Measurements from ENCODE around the gene SIVA1. TPM values are rescaled to one million over a fixed set of nuclear protein-coding genes. Genes with fewer than 3 reads are reported as not detected.

The SIVA1 gene
- total and polyA plus RNA-seq, 2 of the 8 experiments (the other 6 are each of a cell fraction or from before 2014, with no cell fraction given) = 123 to 589 TPM

- TF ChIP-seq, protein P1, sequence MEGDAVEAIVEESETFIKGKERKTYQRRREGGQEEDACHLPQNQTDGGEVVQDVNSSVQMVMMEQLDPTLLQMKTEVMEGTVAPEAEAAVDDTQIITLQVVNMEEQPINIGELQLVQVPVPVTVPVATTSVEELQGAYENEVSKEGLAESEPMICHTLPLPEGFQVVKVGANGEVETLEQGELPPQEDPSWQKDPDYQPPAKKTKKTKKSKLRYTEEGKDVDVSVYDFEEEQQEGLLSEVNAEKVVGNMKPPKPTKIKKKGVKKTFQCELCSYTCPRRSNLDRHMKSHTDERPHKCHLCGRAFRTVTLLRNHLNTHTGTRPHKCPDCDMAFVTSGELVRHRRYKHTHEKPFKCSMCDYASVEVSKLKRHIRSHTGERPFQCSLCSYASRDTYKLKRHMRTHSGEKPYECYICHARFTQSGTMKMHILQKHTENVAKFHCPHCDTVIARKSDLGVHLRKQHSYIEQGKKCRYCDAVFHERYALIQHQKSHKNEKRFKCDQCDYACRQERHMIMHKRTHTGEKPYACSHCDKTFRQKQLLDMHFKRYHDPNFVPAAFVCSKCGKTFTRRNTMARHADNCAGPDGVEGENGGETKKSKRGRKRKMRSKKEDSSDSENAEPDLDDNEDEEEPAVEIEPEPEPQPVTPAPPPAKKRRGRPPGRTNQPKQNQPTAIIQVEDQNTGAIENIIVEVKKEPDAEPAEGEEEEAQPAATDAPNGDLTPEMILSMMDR (IDR thresholded peaks at IDR 0.05; ENCODE audit: control extremely low read depth in 1 of 3, insufficient read depth in 1 of 3, low read depth in 1 of 3, low read length in 3 of 3) = peak in 1 of 3 experiments; percentile 46; a peak in 2 of 4 replicates
- TF ChIP-seq EZH2 (IDR thresholded peaks at IDR 0.05; ENCODE audit: low read depth, low read length, severe bottlenecking) (peak; percentile 33), SP1 (IDR thresholded peaks at IDR 0.05; ENCODE audit: low read depth, low read length) (no peak), SP4 (IDR thresholded peaks at IDR 0.05; ENCODE audit: low read length) (no peak), SIRT6 (IDR thresholded peaks at IDR 0.05; ENCODE audit: low read length) (no peak), TCF12 (IDR thresholded peaks at IDR 0.05; ENCODE audit: low read depth, low read length) (no peak), RAD21 (IDR thresholded peaks at IDR 0.05 in 1 of 2, conservative IDR thresholded peaks at IDR 0.05 in 1 of 2; ENCODE audit: low read depth in 2 of 2, low read length in 2 of 2) (peak in 1 of 2 experiments; percentile 42; a peak in 2 of 4 replicates), CEBPB (IDR thresholded peaks at IDR 0.05; ENCODE audit: low read depth, low read length) (no peak), KDM4A (IDR thresholded peaks at IDR 0.05; ENCODE audit: low read depth, low read length, severe bottlenecking) (peak; percentile 29), GTF2F1 (IDR thresholded peaks at IDR 0.05; ENCODE audit: borderline replicate concordance, low read depth, low read length) (no peak), CREB1 (IDR thresholded peaks at IDR 0.05) (no peak), KDM5A (IDR thresholded peaks at IDR 0.05; ENCODE audit: low read length) (no peak), TAF1 (IDR thresholded peaks at IDR 0.05; ENCODE audit: low read depth, low read length) (no peak), RBBP5 (IDR thresholded peaks at IDR 0.05; ENCODE audit: borderline replicate concordance, low read depth, low read length) (0 out of 2 replicates have a peak, but pooled peaks have one; percentile 51), RFX5 (IDR thresholded peaks at IDR 0.05; ENCODE audit: borderline replicate concordance, low read depth, low read length) (no peak), SIX5 (IDR thresholded peaks at IDR 0.05; ENCODE audit: low read depth, low read length) (no peak)
Measured at GRCh38 chr14:104799244-104800014, 46.5 kb downstream of the SIVA1 start (continued).
